Muscle layer of colon (tissue), 2 donors: ENCODE data around the gene EFNA2.

Source experiments
- H3K27ac ChIP-seq: one replicate; pipeline ENCODE4 v1.7.0; 2013; ENCODE audit warnings: low read depth, mild to moderate bottlenecking, low read length, moderate library complexity
- H3K27me3 ChIP-seq, 2 donors: one replicate each; pipeline ENCODE4 v1.7.0; 2013; ENCODE audit warnings: low read length in 2 of 2, mild to moderate bottlenecking in 2 of 2; ENCODE audit not compliant: insufficient read depth in 2 of 2, control insufficient read depth in 1 of 2
- H3K36me3 ChIP-seq: one replicate; pipeline ENCODE4 v1.7.0; 2013; ENCODE audit warnings: mild to moderate bottlenecking, low read length; ENCODE audit not compliant: insufficient read depth
- H3K4me1 ChIP-seq: one replicate; pipeline ENCODE4 v1.7.0; 2013; ENCODE audit warnings: mild to moderate bottlenecking, low read length; ENCODE audit not compliant: insufficient read depth
- H3K4me3 ChIP-seq, 2 donors: one replicate each; pipeline ENCODE4 v1.7.0; 2013; ENCODE audit warnings: low read length in 2 of 2, low read depth in 1 of 2, mild to moderate bottlenecking in 1 of 2, moderate library complexity in 1 of 2
- H3K9ac ChIP-seq: one replicate; pipeline ENCODE4 v1.7.0; 2013; ENCODE audit warnings: low read length
- H3K9me3 ChIP-seq: one replicate; pipeline ENCODE4 v1.7.0; 2013; ENCODE audit warnings: mild to moderate bottlenecking, low read length
- donor health status: abdominal sarcoma.
- donor health status: Adenocarcinoma of cecum.

Gene EFNA2

DNA sequence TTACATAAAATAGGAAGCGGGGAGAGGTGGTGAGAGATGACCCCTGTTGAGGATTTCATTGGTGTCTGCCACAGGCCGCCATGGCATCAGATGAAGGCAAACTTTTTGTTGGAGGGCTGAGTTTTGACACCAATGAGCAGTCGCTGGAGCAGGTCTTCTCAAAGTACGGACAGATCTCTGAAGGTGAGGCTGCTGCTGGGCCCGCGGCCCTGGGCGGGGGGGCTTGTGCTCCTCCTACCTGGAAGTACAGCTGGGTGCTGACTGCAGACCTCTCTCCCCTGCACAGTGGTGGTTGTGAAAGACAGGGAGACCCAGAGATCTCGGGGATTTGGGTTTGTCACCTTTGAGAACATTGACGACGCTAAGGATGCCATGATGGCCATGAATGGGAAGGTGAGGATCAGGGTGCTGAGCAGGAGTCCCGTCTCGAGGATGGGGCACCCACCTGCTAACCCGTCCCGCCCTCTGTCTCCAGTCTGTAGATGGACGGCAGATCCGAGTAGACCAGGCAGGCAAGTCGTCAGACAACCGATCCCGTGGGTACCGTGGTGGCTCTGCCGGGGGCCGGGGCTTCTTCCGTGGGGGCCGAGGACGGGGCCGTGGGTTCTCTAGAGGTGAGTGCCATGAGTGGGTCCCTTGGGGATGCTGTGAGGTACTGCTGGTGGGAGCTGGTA lies 14.7 kb upstream of the EFNA2 start:
- H3K4me3 ChIP-seq: peak overlapping the region; percentile 76 to 83
- peaks cover 69% of the 10 kb centered on the region for H3K4me1 ChIP-seq
- peak overlapping the region; percentile 98 for H3K27ac ChIP-seq
- no peaks in the 10 kb centered on the region for H3K9me3 ChIP-seq
- H3K9ac ChIP-seq: peak overlapping the region; percentile 91
- H3K36me3 ChIP-seq: peaks cover 45% of the 10 kb centered on the region
- no peaks in the 10 kb centered on the region for H3K27me3 ChIP-seq

DNA sequence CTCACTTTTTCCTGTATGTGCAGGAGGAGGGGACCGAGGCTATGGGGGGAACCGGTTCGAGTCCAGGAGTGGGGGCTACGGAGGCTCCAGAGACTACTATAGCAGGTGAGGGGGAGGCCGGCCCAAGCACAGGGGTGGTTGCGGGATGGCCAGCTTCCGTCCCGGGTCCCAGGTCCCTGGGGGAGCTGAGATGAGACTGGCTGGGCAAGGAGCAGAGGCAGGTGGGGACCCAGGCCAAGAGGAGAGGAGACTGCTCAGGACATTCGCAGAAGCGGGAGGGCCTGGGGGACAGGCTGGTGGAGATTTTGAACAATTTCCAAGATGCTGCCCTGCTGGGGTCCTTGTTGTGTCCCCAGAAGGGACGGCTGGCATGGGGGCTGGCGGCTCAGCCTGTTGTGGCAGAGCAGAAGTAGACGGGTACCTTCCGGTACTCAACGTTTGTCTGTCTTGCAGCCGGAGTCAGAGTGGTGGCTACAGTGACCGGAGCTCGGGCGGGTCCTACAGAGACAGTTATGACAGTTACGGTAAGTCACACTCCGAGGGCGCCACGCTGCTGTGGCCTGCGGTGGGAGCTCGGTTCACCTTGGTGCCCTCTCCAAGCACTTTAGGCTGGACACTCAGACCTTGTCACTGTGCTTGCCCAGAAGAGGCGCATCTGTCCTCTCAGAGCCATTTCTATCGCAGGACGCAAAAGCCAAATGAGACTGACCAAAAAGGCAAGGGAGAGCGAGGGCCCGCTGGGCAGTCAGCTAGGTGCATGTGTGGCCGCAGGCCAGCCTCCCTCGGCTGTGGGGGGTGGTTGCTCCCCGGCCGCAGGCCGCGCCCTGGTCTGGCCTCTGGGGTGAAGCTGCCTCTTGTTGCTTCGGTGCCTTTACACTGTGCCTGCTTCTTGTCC lies 13.9 kb upstream of the EFNA2 start:
- Histone ChIP-seq H3K27me3 (no peaks in the 10 kb centered on the region), H3K9ac (peak overlapping the region; percentile 91), H3K9me3 (no peaks in the 10 kb centered on the region), H3K36me3 (peaks cover 45% of the 10 kb centered on the region), H3K27ac (peak overlapping the region; percentile 98), H3K4me3 (peak overlapping the region; percentile 21 to 83), H3K4me1 (peaks cover 73% of the 10 kb centered on the region)

GRCh38 chr19:1272423-1273262 lies 13.0 kb upstream of the EFNA2 start:
- peak overlapping the region; percentile 98 for H3K27ac ChIP-seq
- peaks cover 67% of the 10 kb centered on the region for H3K4me1 ChIP-seq
- no peaks in the 10 kb centered on the region for H3K9me3 ChIP-seq
- H3K27me3 ChIP-seq: no peaks in the 10 kb centered on the region
- peak overlapping the region; percentile 91 for H3K9ac ChIP-seq
- peak overlapping the region; percentile 2 to 83 for H3K4me3 ChIP-seq
- peaks cover 45% of the 10 kb centered on the region for H3K36me3 ChIP-seq

- Histone ChIP-seq H3K9ac (no peak overlapping the region), H3K27me3 (no peaks in the 10 kb centered on the region), H3K4me1 (peaks cover 59% of the 10 kb centered on the region), H3K4me3 (peak overlapping the region in 1 of 2 donors; percentile 11), H3K36me3 (peaks cover 45% of the 10 kb centered on the region), H3K9me3 (no peaks in the 10 kb centered on the region), H3K27ac (peak overlapping the region; percentile 98)
Measured at GRCh38 chr19:1273263-1274041, 12.2 kb upstream of the EFNA2 start.

GRCh38 chr19:1274081-1274851 lies 11.4 kb upstream of the EFNA2 start:
- H3K4me1 ChIP-seq: peaks cover 55% of the 10 kb centered on the region
- no peak overlapping the region for H3K9ac ChIP-seq
- H3K36me3 ChIP-seq: peaks cover 51% of the 10 kb centered on the region

DNA sequence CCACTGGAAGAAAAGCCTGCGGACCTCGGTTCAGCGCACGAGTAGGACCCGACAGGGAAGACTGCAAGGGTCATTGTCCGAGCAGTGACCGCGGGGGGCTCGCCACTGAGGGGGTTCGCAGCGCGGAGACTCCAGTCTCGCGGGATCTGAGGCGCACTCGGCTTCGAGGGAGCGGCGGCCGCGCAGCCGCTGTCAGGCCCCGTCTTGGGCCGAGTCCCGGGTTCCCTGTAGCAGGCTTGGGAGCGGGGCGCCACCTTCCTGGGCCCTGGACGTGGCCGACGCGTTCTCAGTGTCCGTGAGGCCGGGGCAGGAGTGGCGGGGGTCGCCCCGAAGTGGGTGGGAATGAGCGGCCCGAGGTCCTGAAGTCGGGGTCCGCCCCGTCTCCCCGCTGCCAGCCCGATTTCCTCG lies 10.8 kb upstream of the EFNA2 start:
- H3K4me3 ChIP-seq: peak overlapping the region; percentile 23 to 59
- peak overlapping the region; percentile 89 for H3K27ac ChIP-seq
- peaks cover 54% of the 10 kb centered on the region for H3K36me3 ChIP-seq
- no peak overlapping the region for H3K9ac ChIP-seq
- H3K27me3 ChIP-seq: no peaks in the 10 kb centered on the region
- H3K4me1 ChIP-seq: peaks cover 55% of the 10 kb centered on the region
- H3K9me3 ChIP-seq: no peaks in the 10 kb centered on the region

More at GRCh38 chr19:1274081-1274851, 11.4 kb upstream of the EFNA2 start:
- Histone ChIP-seq H3K9me3 (no peaks in the 10 kb centered on the region), H3K27ac (peak overlapping the region; percentile 89), H3K27me3 (no peaks in the 10 kb centered on the region), H3K4me3 (peak overlapping the region in 1 of 2 donors; percentile 23)

DNA sequence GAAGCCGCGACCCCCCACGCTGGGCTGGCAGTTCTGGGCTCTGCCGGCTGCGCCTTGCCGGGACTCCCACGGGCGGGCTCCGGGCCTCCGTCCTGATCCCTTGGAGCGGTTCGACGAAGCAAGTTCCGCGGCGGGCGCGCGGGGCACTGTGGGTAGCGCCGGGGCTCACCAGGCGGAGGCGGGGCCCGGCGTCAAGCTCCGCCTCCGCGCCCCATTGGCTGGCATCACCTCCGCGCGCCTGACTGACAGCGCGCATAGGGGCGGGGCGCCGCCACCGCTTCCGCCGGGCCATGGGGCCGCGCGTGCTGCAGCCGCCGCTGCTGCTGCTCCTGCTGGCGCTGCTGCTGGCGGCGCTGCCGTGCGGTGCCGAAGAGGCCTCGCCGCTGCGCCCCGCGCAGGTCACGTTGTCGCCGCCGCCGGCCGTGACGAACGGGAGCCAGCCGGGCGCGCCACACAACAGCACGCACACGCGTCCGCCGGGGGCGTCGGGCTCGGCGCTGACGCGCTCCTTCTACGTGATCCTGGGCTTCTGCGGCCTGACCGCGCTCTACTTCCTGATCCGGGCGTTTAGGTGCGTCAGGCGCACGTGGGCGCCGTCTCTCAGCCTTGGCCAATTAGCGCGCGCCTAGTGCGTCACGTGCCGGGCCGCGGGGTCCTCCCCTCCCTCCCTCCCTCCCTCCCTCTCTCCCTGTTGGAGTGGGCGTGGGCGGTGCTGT lies 10.3 kb upstream of the EFNA2 start, which contains the start of gene FAM174C:
Gene FAM174C, plus strand, starts transcription at position 271 of the 716 bp plus-strand sequence. Its CDS starts 20 bp downstream, at position 291.
- H3K9ac ChIP-seq: peak within 1 kb of the TSS; percentile 57
- peak within 1 kb of the TSS; percentile 59 to 68 for H3K4me3 ChIP-seq
- peaks cover 54% of the 10 kb centered on the region for H3K4me1 ChIP-seq
- H3K27ac ChIP-seq: peak within 1 kb of the TSS; percentile 96
- no peaks in the 10 kb centered on the region for H3K9me3 ChIP-seq
- no peaks in the 10 kb centered on the region for H3K27me3 ChIP-seq
- peaks cover 54% of the 10 kb centered on the region for H3K36me3 ChIP-seq

- peak overlapping the region; percentile 96 for H3K27ac ChIP-seq
- H3K4me1 ChIP-seq: peaks cover 47% of the 10 kb centered on the region
- H3K4me3 ChIP-seq: peak overlapping the region; percentile 59 to 68
- H3K9ac ChIP-seq: peak overlapping the region; percentile 57
- H3K9me3 ChIP-seq: no peaks in the 10 kb centered on the region
- H3K27me3 ChIP-seq: no peaks in the 10 kb centered on the region
- peaks cover 48% of the 10 kb centered on the region for H3K36me3 ChIP-seq
Measured at GRCh38 chr19:1275976-1276627, 9.6 kb upstream of the EFNA2 start.

- Histone ChIP-seq H3K4me1 (peaks cover 42% of the 10 kb centered on the region), H3K36me3 (peaks cover 43% of the 10 kb centered on the region), H3K27ac (peak overlapping the region; percentile 96), H3K27me3 (no peaks in the 10 kb centered on the region), H3K4me3 (peak overlapping the region in 1 of 2 donors; percentile 68), H3K9me3 (no peaks in the 10 kb centered on the region), H3K9ac (no peak overlapping the region)
Measured at GRCh38 chr19:1276628-1277022, 9.0 kb upstream of the EFNA2 start.
